Tongue (tissue), 2 donors: ENCODE results near the gene NXPH2. TPM values are rescaled to one million over a fixed set of nuclear protein-coding genes. Genes with fewer than 3 reads are reported as not detected.
"Not testable (repeated sequence)": the region's sequence is repeated elsewhere in the genome, so short reads cannot be mapped to it uniquely, and the experiment has no call there.

ENCODE experiments used
- DNase-seq: peaks from one replicate; pipeline ENCODE4 v3.0.0-alpha.2; 2015
- total RNA-seq: library from RNA; depleted of rRNA; stranded (reverse); fragments of >200 nt; gene quantifications from one replicate; pipeline ENCODE4 v1.2.3, GENCODE V29; 2014

NXPH2 gene
- total RNA-seq, 1 donor from 2014 or later = 15.7 TPM

- no peak for DNase-seq
Measured at GRCh38 chr2:138711812-138712211, 68.4 kb downstream of the NXPH2 start.

- DNase-seq = peak; percentile 50
Measured at GRCh38 chr2:138708682-138709241, 71.4 kb downstream of the NXPH2 start.

DNA sequence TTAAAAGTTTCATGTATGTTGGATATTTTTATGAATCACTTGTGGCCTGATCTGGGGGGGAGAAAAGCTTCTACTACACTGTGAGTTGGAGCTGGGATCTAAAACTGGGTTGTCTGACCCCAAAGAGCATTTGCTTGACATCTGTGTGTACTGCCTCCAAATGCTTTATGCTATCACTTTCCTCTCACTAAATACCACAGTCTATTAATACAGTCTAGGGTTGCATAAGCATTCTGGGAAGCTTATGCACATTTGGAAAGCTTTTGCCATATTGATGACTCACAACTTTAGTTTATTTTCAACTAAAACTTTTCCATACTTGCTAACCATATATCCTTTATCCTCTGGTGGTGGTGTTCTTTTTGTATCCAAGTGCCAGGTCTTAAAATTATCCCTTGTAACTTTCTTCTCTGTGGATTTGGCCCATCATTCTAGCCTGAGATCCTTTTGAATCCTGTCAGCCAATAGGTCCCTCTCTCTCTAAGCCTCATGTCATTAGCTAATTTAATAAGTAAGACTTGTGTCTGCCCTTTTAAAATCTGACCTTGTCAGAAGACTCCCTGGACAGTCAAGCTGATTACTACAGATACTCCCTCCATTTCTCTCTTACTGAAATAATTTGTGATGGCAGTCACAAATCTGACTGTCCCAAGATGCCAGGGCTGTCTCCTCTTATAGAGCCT, 72.7 kb downstream of the NXPH2 start:
- DNase-seq = peak; percentile 67

GRCh38 chr2:138703242-138703641, 76.9 kb downstream of the NXPH2 start:
- no peak for DNase-seq

DNA sequence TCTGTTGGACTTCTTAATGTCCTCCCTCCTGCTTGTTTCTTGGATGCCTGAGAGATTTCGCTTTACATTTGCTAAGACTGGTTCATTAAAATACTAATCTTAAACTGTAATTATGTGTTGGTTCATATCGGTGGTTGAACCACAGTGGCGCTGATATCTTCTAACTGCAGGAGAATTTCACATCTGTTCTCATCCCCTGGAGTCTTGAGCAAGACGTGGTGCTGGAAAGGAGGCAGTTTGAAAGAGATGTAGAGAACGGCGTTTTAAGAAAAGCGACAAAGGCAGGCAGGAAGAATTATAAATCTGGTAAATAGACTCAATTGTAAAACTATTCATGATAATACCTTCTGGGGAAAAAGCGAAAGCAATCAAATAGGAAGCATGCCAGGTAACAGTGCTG, 79.5 kb downstream of the NXPH2 start:
- DNase-seq = no peak

DNA sequence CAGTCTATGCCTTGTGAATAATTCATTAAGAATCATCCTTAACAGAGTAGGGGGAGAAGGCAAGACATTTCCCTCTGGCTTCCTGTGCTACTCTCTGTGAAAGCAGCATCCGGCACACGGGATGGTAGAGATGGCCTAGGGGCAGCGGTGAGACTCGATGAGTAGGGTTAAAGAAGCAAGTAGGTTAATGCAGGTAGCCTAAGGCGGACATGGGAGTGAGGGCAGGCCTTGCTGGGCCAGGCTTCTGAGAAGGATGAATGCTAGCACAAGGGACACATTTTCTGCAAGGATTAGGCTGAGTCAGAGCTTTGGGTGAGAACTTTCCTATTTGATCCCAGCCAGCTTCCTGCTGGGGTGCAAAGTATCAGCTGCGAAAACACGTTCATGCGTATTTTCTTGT, 80.8 kb downstream of the NXPH2 start:
- no peak for DNase-seq

- DNase-seq = no peak
Measured at GRCh38 chr2:138698428-138698827, 81.8 kb downstream of the NXPH2 start.

- no peak for DNase-seq
Measured at GRCh38 chr2:138691667-138692066, 88.5 kb downstream of the NXPH2 start.

GRCh38 chr2:138689705-138690104, 90.5 kb downstream of the NXPH2 start:
- DNase-seq = no peak

DNA sequence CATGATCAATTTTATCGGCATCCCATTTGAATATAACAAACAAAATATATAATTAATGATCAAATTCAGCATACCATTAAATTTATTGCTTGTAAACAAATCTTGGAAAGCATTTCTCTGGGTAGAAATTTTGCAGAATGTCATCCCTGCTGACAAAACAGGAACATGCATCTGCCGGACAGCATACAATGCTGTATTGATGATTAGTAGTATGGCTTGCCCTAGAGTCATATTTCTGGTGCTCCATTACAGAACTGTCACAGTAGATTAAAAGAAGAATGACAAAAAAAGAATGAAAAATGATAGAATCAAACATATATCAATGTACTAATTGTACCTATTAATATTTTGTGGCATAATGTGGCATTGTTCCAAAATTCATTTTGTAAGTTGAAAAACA, 98.0 kb downstream of the NXPH2 start:
- no peak for DNase-seq

- no peak for DNase-seq
Measured at GRCh38 chr2:138677221-138677620, 103.0 kb downstream of the NXPH2 start.

DNA sequence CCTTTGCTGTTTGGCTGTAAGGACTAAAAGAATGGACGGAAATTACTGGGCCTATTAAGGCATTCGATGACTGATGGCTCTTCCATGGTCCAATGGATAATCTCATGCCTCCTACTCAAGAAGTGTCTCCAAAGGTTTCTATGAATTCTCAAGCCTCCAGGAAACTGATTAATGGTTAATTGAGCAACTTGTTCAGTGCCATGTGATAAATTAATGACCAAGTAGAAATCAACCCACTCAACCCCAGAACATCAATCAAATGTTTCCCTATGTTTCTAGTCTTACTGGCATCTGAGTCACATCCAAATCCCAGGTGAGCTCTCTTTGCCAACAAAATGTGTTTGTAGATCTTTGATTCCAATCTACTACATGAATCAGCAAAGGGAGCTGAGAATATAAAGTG, 103.6 kb downstream of the NXPH2 start:
- no peak for DNase-seq

- DNase-seq = no peak
Measured at GRCh38 chr2:138671566-138671965, 108.6 kb downstream of the NXPH2 start.

DNA sequence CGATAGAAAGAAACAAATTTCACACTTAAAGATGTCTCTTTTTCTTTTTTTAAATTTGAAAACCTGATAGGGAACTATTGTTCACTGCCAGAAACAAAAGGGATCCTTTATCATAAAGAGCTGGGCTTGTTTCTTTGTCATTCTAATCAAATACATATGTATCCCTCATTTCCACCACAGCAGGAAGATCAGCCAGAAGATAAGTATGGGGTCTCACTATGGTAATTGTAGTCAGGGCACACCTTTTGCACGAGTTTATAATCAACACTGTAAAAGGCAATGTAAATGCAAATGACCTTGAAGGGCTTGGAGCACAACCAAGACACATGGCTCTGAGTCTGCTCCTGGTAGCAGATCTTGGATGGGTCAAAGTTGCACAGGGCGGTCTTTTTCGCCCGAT, 109.5 kb downstream of the NXPH2 start:
- DNase-seq = no peak

DNA sequence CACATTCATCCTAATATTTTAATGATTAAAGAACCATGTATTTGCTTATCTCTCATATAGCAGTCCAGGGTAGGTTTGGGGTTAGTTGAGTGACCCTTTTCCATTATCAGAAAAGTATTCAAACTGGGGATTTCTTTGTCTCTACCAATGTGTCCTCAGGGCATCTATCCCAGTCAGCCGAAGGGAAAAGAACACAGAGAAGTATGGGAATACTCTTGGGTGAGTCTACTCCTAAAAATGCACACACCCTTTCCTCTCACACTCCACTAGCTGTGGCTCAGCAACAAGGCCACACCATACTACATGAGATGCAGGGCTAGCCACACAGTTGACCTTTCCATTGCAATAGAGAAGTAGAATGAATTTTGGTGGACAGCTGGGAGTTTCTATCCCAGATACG, 114.3 kb downstream of the NXPH2 start:
- no peak for DNase-seq

- no peak for DNase-seq
Measured at GRCh38 chr2:138658187-138658894, 121.8 kb downstream of the NXPH2 start.

DNA sequence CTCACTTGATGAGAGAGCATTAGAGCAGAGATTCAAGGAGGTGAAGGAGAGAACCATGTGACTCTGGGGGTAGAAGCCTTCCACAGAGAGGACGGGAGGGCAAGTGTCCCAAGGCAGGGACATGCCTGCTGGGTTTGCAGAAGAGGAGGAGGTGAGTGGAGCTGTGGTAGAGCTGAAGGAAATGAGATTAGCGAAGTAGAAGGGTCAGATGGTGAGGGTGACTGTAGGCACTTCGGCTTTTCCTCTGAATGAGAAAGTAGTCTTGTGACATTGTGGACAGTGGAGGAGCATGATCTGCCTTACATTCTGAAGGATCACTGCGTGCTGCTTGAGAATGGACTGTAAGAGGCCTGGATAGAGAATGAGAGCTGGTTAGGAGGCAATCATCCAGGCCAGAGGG, 126.0 kb downstream of the NXPH2 start:
- no peak for DNase-seq

GRCh38 chr2:138652378-138652777, 127.8 kb downstream of the NXPH2 start:
- no peak for DNase-seq

- no peak for DNase-seq
Measured at GRCh38 chr2:138649571-138649970, 130.6 kb downstream of the NXPH2 start.

- DNase-seq = no peak
Measured at GRCh38 chr2:138648606-138649005, 131.6 kb downstream of the NXPH2 start.

DNA sequence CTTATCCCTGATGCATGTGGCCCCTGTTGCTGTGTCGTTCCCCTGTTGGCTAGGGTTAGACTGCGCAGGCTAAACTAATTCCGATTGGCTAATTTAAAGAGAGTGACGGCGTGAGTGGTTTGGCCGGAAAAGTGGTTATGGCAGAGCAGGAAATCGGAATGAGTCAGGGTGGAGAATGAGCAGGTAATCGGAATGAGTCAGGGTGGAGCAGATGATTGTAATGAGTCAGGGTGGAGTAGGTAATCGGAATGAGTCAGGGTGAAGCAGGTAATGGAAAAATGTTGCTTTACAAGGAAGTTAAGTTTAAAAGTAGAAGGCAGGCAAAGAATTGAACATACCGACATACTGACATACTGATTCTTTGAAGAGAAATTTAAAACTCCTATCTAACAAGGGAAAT, 135.4 kb downstream of the NXPH2 start:
- DNase-seq = not testable (repeated sequence)

DNA sequence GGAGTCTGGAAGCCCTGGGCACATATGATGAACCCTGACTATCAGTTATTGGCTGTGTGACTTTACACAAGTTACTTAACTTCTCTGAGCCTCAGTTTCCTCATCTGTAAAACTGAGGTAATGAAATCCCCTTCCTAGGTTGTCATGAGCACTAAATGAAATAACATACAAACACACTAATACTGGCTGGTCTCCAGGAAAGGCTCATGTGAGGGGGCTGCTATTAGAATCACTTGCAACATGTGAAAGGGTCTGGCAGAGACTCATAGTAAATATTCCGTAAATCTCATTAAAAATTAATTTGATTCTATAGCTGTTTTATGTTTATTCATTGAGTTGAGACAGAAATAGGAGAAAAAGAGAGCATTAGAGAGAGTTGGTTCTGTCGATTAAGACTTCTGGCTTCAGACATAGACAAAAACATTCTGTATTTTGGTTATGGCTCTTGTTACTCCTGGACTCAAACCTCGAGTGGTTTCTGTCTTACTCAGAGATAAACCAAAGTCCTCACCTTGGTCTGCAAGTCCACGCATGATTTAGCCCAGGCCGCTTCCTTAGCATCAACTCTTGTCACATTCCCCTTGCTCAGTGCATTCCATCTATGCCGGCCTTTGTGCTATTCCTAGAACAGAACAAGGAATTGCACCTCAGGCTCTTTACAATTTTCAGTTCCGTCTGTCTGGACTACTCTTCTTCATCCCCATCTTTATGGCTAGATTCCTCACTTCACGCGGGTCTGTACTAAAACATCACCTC, 139.1 kb downstream of the NXPH2 start:
- DNase-seq = no peak

DNA sequence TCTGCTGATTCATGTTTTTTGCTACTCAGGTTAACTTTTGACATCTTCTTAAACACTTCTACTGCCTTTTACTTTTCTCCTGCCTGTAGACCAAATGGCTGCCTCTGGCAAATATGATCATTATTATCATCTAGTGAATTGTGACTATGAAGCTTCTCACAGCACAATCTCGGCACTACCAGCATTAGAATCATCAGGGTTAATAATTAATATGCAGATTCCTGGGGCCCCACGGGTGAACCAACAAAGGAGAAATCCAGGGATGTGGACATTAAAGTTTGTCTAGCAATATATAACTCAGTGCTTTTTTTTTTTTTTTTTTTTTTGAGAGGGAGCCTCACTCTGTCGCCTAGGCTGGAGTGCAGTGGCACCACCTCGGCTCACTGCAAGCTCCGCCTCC, 142.5 kb downstream of the NXPH2 start:
- DNase-seq = no peak
